Neural cell (in vitro differentiated cells): ENCODE results near the gene URI1. TPM values are rescaled to one million over a fixed set of nuclear protein-coding genes. Genes with fewer than 3 reads are reported as not detected.

ENCODE experiments used
- H2AFZ ChIP-seq: fragments of 200-600, 300-800 bp; sonication (generic), shearing (Covaris generic); 2 replicates; pipeline ENCODE4 v1.6.0; 2014; ENCODE audit warnings: low read depth, mild to moderate bottlenecking, antibody characterized with exemption, low read length, moderate library complexity
- H3F3A ChIP-seq: fragments of 200-600 bp; shearing (Covaris generic); 2 replicates; pipeline ENCODE4 v1.6.1; 2016; ENCODE audit warnings: mild to moderate bottlenecking, moderate library complexity, mixed read lengths, antibody characterized with exemption, low read length; ENCODE audit not compliant: insufficient read depth, poor library complexity, severe bottlenecking
- H3K27ac ChIP-seq: fragments of 200-600, 300-800 bp; sonication (generic), shearing (Covaris generic); 2 replicates; pipeline ENCODE4 v1.5.1; 2014; ENCODE audit warnings: mild to moderate bottlenecking, low read length, moderate library complexity
- H3K27me3 ChIP-seq: fragments of 300-800, 200-600 bp; sonication (generic), shearing (Covaris generic); 2 replicates; pipeline ENCODE4 v1.6.0; 2014; ENCODE audit warnings: mild to moderate bottlenecking, low read depth, low read length, moderate library complexity; ENCODE audit not compliant: insufficient read depth
- H3K36me3 ChIP-seq: fragments of 300-800, 200-600 bp; sonication (generic), shearing (Covaris generic); 2 replicates; pipeline ENCODE4 v1.5.1; 2014; ENCODE audit warnings: mild to moderate bottlenecking, antibody characterized with exemption, low read length, moderate library complexity; ENCODE audit not compliant: insufficient read depth
- H3K4me2 ChIP-seq: fragments of 300-800, 200-600 bp; sonication (generic), shearing (Covaris generic); 2 replicates; pipeline ENCODE4 v1.6.0; 2014; ENCODE audit warnings: mild to moderate bottlenecking, low read length
- H3K4me3 ChIP-seq: fragments of 300-800, 200-600 bp; sonication (generic), shearing (Covaris generic); 2 replicates; pipeline ENCODE4 v1.5.1; 2014; ENCODE audit warnings: mild to moderate bottlenecking, low read length, moderate library complexity
- H3K79me2 ChIP-seq: fragments of 200-600 bp; shearing (Covaris generic); replicated peaks from 2 replicates; pipeline ENCODE4 v1.6.0; 2014; ENCODE audit warnings: mild to moderate bottlenecking, low read length, moderate library complexity; ENCODE audit not compliant: insufficient read depth
- H3K9ac ChIP-seq: fragments of 300-800, 200-600 bp; sonication (generic), shearing (Covaris generic); 2 replicates; pipeline ENCODE4 v1.6.1; 2016; ENCODE audit warnings: mild to moderate bottlenecking, low read length, mixed read lengths
- H3K9me2 ChIP-seq: fragments of 200-600 bp; shearing (Covaris generic); 2 replicates; pipeline ENCODE4 v1.6.1; 2016; ENCODE audit warnings: mild to moderate bottlenecking, low read length, mixed read lengths; ENCODE audit not compliant: insufficient read depth
- H3K9me3 ChIP-seq: fragments of 200-600, 300-800 bp; sonication (generic), shearing (Covaris generic); 2 replicates; pipeline ENCODE4 v1.6.1; 2016; ENCODE audit warnings: mild to moderate bottlenecking, mixed run types, low read length, moderate library complexity, mixed read lengths
- H4K20me1 ChIP-seq: fragments of 200-600 bp; shearing (Covaris generic); 2 replicates; pipeline ENCODE4 v1.6.1; 2016; ENCODE audit warnings: mild to moderate bottlenecking, mixed run types; ENCODE audit not compliant: insufficient read depth
- CTCF ChIP-seq: fragments of 450-650 bp; IDR thresholded peaks from 2 replicates; pipeline ENCODE4 v1.5.1; 2014; ENCODE audit warnings: antibody characterized with exemption, mild to moderate bottlenecking, moderate library complexity; ENCODE audit not compliant: poor library complexity, severe bottlenecking
- EP300 ChIP-seq: fragments of 450-650 bp; conservative IDR thresholded peaks from 2 replicates; pipeline ENCODE4 v1.6.1; 2014; ENCODE audit warnings: antibody characterized with exemption, mild to moderate bottlenecking, moderate library complexity; ENCODE audit not compliant: poor library complexity, severe bottlenecking
- EZH2 ChIP-seq: fragments of 200-600, 300-800 bp; shearing (Covaris generic), sonication (generic); IDR thresholded peaks from 2 replicates; pipeline ENCODE4 v1.6.1; 2014; ENCODE audit warnings: antibody characterized with exemption, low read length, borderline replicate concordance, mild to moderate bottlenecking; ENCODE audit not compliant: insufficient read depth, poor library complexity, severe bottlenecking
- MXI1 ChIP-seq: fragments of 450-650 bp; conservative IDR thresholded peaks from 2 replicates; pipeline ENCODE4 v1.6.1; 2014; ENCODE audit warnings: antibody characterized with exemption, mild to moderate bottlenecking; ENCODE audit not compliant: poor library complexity, severe bottlenecking
- POLR2AphosphoS5 ChIP-seq: IDR thresholded peaks from 2 replicates; pipeline ENCODE4 v1.6.1; 2012
- RAD21 ChIP-seq: fragments of 450-650 bp; conservative IDR thresholded peaks from 2 replicates; pipeline ENCODE4 v1.6.1; 2014; ENCODE audit warnings: antibody characterized with exemption, mild to moderate bottlenecking, moderate library complexity
- REST ChIP-seq: IDR thresholded peaks from 2 replicates; pipeline ENCODE4 v1.6.1; 2012; ENCODE audit warnings: borderline replicate concordance
- SMC3 ChIP-seq: fragments of 450-650 bp; conservative IDR thresholded peaks from 2 replicates; pipeline ENCODE4 v1.6.1; 2014; ENCODE audit warnings: antibody characterized with exemption, mild to moderate bottlenecking, moderate library complexity; ENCODE audit not compliant: poor library complexity
- TAF1 ChIP-seq: IDR thresholded peaks from 2 replicates; pipeline ENCODE4 v1.6.1; 2012; ENCODE audit warnings: low read depth
- polyA plus RNA-seq: library from polyadenylated mRNA; depleted of rRNA; stranded (reverse); fragments of >200 nt; gene quantifications from 2 replicates; pipeline ENCODE4 v1.2.3, GENCODE V29; 2014

URI1 gene
- polyA plus RNA-seq, 1 donor from 2014 or later: 55.4 TPM

GRCh38 chr19:29936409-29936808 lies 5.6 kb upstream of the URI1 start:
- H4K20me1 ChIP-seq: no peaks in the 10 kb centered on the region
- H3F3A ChIP-seq: no peaks in the 10 kb centered on the region
- H3K36me3 ChIP-seq: no peaks in the 10 kb centered on the region
- H3K9ac ChIP-seq: no peak overlapping the region
- no peak overlapping the region for H2AFZ ChIP-seq
- TF ChIP-seq MXI1 (no peak), RAD21 (no peak), TAF1 (no peak), EP300 (no peak), EZH2 (no peak), POLR2AphosphoS5 (no peak), SMC3 (no peak)
- no peaks in the 10 kb centered on the region for H3K27me3 ChIP-seq
- no peaks in the 10 kb centered on the region for H3K79me2 ChIP-seq
- no peaks in the 10 kb centered on the region for H3K9me3 ChIP-seq
- H3K4me3 ChIP-seq: no peak overlapping the region
- H3K27ac ChIP-seq: no peak overlapping the region
- H3K9me2 ChIP-seq: no peaks in the 10 kb centered on the region
- no peak overlapping the region for H3K4me2 ChIP-seq

- H3K9me3 ChIP-seq: no peaks in the 10 kb centered on the region
- no peak overlapping the region for H3K27ac ChIP-seq
- TF ChIP-seq REST (no peak), EP300 (no peak), EZH2 (no peak), TAF1 (no peak), POLR2AphosphoS5 (no peak), SMC3 (no peak), RAD21 (no peak), CTCF (no peak), MXI1 (no peak)
- H3K36me3 ChIP-seq: no peaks in the 10 kb centered on the region
- H3K79me2 ChIP-seq: peaks cover 13% of the 10 kb centered on the region
- no peak overlapping the region for H3K4me3 ChIP-seq
- H3K4me2 ChIP-seq: no peak overlapping the region
- no peaks in the 10 kb centered on the region for H3K9me2 ChIP-seq
- H3K9ac ChIP-seq: no peak overlapping the region
- no peaks in the 10 kb centered on the region for H3K27me3 ChIP-seq
- H4K20me1 ChIP-seq: no peaks in the 10 kb centered on the region
- H2AFZ ChIP-seq: no peak overlapping the region
- no peaks in the 10 kb centered on the region for H3F3A ChIP-seq
Observed at GRCh38 chr19:29939628-29940027, 2.4 kb upstream of the URI1 start.
